C1 segment of cervical spinal cord (tissue), 14 donors: ENCODE measurements around the gene CCDC88B.

Experiments
- DNase-seq, 14 donors: peaks; one replicate each; lab custom pipeline; 2025; lab: John Stamatoyannopoulos, UW

The CCDC88B gene

DNA sequence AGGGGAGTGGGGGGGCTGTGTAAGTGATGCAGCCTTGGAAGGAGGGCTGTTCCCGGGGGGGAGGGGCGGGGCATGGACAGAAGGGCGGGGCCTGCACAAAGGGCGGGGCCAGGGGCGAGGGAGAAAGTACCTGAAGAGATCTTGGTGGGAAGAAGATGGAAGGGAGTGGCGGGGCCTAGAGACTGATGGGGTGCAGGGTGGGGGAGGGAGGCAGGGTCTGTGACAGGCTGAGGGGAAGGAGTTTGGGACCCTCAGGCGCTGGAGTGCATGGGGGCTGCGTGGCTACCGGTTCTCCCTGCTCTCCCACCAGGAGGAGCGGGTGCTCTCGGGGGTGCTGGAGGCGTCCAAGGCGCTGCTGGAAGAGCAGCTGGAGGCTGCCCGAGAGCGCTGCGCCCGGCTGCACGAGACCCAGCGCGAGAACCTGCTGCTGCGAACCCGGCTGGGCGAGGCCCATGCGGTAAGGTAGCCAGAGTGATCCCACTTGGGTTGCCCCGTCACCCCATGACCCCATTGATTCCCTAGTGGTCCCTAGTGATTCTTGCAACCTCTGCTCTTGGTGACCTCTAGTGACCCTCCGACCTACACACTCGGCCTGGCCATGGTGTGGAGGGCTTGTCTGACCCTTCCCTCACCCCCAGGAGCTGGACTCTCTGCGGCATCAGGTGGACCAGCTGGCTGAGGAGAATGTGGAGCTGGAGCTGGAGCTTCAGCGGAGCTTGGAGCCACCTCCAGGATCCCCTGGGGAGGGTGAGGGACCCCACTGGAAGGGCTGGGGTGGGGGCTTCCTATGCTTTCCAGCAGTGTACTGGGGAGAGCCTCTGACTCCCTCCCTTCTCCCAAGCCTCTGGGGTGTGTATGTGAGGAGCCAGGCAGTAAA lies 3.1 kb downstream of the CCDC88B start:
- DNase-seq = no peak

- DNase-seq = no peak
Observed at GRCh38 chr11:64343767-64344559, 4.0 kb downstream of the CCDC88B start.

DNA sequence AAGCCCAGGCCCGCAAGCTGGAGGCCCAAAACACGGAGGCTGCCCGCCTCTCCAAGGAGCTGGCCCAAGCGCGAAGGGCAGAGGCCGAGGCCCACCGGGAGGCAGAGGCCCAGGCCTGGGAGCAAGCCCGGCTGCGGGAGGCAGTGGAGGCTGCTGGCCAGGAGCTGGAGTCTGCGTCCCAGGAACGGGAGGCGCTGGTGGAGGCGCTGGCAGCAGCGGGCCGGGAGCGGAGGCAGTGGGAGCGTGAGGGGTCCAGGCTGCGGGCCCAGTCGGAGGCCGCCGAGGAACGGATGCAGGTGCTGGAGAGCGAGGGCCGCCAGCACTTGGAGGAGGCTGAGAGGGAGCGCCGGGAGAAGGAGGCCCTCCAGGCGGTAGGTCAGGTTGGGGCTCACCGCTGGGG lies 4.8 kb downstream of the CCDC88B start:
- no peak for DNase-seq

DNA sequence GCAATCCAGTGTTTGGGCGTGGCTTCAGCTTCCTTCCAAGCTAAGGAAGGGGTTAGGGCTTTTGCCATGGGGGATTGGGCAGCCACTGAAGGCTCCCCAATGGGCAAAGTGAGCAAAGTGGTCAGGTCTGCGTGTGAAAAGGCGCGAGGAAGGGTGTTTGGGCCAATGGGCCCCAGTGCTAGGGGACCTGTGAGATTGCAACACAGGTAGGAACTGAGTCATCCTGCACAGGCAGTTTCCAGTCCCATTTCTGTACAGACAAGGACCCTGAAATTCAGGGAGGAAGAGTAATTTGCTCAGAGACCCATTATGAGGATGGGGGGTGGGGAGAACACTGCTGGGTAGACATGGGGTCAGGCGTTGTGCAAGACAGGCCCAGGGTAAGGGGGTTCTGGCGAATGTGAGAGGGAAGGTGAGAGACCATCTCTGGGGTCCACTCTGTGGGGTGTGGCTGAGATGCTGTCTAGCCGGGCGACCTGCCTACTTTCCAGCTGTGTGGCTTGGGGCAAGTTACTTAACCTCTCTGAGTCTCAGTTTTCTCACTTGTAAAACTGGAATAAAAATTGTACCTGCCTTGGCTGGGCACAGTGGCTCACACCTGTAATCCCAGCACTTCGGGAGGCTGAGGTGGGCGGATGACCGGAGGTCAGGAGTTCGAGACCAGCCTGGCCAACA lies 7.3 kb downstream of the CCDC88B start:
- no peak for DNase-seq

DNA sequence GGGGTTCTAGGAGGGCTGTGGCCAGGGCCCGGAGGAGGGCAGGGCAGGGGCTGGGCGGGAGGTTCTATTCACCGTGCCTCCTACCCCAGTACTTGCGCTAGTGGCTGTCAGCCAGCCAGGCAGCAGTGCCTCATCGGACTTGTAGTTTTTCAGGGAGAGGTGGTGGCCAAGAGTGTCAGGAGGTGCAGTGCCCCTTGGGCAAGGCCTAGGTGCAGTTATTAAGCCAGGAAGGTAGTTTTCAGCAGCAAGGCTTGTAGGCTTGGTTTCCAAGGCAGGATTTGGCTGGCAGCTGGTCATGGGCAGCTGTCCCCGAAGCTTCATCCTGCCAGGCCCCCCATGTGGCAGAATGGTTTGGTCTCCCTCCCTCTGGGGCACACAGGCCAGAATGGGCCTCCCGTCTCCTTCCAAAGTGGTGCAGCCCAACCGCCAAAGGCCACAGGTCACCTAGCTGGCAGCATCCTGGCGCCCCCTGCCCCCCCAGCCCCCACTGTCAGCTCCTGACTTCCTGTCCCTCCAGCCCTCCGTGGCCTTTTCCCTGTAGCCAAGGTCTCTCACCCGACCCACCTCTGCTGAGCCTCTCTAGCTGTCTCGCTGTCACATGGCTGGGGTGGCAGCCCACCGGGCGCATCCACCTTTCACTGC lies 8.5 kb downstream of the CCDC88B start:
- peak in 3 of 14 donors; percentile 24 to 82 (median 28) for DNase-seq

DNA sequence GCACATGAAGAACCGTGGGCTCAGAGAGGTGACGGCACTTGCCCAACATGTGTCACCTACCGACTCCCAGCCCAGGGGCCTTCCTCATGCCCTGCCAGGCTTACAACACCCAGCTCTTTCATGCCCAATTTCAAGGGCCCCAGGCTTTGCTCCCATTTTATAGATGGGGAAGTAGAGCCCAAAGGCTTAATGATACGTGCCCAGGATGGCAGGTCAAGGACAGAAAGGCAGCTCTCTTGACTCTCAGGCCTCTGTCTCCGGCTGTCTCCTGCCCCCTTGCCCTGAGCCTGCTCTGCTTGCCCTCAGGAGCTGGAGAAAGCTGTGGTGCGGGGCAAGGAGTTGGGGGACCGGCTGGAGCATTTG lies 9.0 kb downstream of the CCDC88B start:
- DNase-seq = no peak

- no peak for DNase-seq
Observed at GRCh38 chr11:64349404-64349803, 9.4 kb downstream of the CCDC88B start.

DNA sequence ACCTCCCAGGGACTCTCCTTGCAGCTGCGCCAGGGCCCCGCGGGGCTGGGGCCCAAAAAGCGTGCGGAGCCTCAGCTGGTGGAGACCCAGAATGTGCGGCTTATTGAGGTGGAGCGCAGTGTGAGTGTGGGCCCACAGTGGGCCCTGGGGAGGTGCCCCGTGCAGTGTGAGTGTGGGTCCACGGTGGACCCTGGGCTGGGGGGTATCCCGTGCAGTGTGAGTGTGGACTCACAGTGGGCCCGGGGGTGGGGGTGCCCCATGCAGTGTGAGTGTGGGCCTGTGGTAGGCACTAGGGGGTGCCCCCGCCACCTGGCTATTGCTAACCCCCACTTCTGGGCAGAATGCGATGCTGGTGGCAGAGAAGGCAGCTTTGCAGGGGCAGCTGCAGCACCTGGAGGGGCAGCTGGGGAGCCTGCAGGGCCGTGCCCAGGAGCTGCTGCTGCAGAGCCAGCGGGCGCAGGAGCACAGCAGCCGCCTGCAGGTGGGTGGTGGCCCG lies 11.2 kb downstream of the CCDC88B start:
- no peak for DNase-seq

- peak in 1 of 14 donors; percentile 66 for DNase-seq
Observed at GRCh38 chr11:64352099-64352994, 12.3 kb downstream of the CCDC88B start.

- peak in 1 of 14 donors; percentile 22 for DNase-seq
Observed at GRCh38 chr11:64352995-64353714, 13.2 kb downstream of the CCDC88B start.

- DNase-seq = no peak
Observed at GRCh38 chr11:64353715-64354506, 13.9 kb downstream of the CCDC88B start.

- peak in 11 of 14 donors; percentile 35 to 89 (median 66) for DNase-seq
Observed at GRCh38 chr11:64355078-64355940, 15.3 kb downstream of the CCDC88B start.

- DNase-seq = peak in 1 of 14 donors; percentile 68
Observed at GRCh38 chr11:64356498-64357411, 16.8 kb downstream of the CCDC88B start.

- DNase-seq = no peak
Observed at GRCh38 chr11:64357446-64357845, 17.4 kb downstream of the CCDC88B start.

GRCh38 chr11:64357904-64358535 lies 18.0 kb downstream of the CCDC88B start:
- peak in 1 of 14 donors; percentile 43 for DNase-seq

- DNase-seq = no peak
Observed at GRCh38 chr11:64358536-64358906, 18.5 kb downstream of the CCDC88B start.
